Measurements from ENCODE around the gene NCAPD2. TPM values are rescaled to one million over a fixed set of nuclear protein-coding genes. Genes with fewer than 3 reads are reported as not detected.
A peak's percentile ranks its signal among the peaks of the same experiment; 100 is the strongest.

Gene NCAPD2
- total RNA-seq, 2 donors from 2014 or later = 86.7 to 99.0 TPM

- Histone ChIP-seq H3K4me1 (replicated peaks) (peaks cover 11% of the 10 kb centered on the region), H3K4me3 (no peak overlapping the region), H3K9me3 (no peaks in the 10 kb centered on the region), H3K36me3 (peaks cover 0 to 6% of the 10 kb centered on the region in 2 donors), H3K27me3 (replicated peaks; ENCODE audit: insufficient read depth) (no peaks in the 10 kb centered on the region), H3K27ac (no peak overlapping the region)
- no peak for DNase-seq (ENCODE audit: low spot score)
- WGBS = 91% methylated on average over 12 of the region's 12 CpGs
- intact Hi-C loops (cut with DNase I) = no loop called here
- no peak for TF ChIP-seq POLR2AphosphoS5 (IDR thresholded peaks at IDR 0.05)
- TF ChIP-seq, protein P1, sequence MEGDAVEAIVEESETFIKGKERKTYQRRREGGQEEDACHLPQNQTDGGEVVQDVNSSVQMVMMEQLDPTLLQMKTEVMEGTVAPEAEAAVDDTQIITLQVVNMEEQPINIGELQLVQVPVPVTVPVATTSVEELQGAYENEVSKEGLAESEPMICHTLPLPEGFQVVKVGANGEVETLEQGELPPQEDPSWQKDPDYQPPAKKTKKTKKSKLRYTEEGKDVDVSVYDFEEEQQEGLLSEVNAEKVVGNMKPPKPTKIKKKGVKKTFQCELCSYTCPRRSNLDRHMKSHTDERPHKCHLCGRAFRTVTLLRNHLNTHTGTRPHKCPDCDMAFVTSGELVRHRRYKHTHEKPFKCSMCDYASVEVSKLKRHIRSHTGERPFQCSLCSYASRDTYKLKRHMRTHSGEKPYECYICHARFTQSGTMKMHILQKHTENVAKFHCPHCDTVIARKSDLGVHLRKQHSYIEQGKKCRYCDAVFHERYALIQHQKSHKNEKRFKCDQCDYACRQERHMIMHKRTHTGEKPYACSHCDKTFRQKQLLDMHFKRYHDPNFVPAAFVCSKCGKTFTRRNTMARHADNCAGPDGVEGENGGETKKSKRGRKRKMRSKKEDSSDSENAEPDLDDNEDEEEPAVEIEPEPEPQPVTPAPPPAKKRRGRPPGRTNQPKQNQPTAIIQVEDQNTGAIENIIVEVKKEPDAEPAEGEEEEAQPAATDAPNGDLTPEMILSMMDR (IDR thresholded peaks at IDR 0.05) = no peak
- TF ChIP-seq POLR2A (IDR thresholded peaks at IDR 0.05) = no peak
Measured at GRCh38 chr12:6457220-6457945, 36.5 kb upstream of the NCAPD2 start.

- H3K36me3 ChIP-seq = peaks cover 0 to 15% of the 10 kb centered on the region in 2 donors
- TF ChIP-seq POLR2A (IDR thresholded peaks at IDR 0.05) = no peak
- TF ChIP-seq, protein P1 (IDR thresholded peaks at IDR 0.05) = no peak
- TF ChIP-seq POLR2AphosphoS5 (IDR thresholded peaks at IDR 0.05) = no peak
- H3K9me3 ChIP-seq = no peaks in the 10 kb centered on the region
- H3K4me3 ChIP-seq = no peak overlapping the region
- H3K27me3 ChIP-seq (replicated peaks; ENCODE audit: insufficient read depth) = no peaks in the 10 kb centered on the region
- no peak overlapping the region for H3K27ac ChIP-seq
- 90% methylated on average over 14 of the region's 14 CpGs for WGBS
- intact Hi-C loops (cut with DNase I) = no loop called here
- DNase-seq (ENCODE audit: low spot score) = no peak
- H3K4me1 ChIP-seq (replicated peaks) = peaks cover under 1% of the 10 kb centered on the region
Measured at GRCh38 chr12:6458281-6459003, 35.5 kb upstream of the NCAPD2 start.

DNA sequence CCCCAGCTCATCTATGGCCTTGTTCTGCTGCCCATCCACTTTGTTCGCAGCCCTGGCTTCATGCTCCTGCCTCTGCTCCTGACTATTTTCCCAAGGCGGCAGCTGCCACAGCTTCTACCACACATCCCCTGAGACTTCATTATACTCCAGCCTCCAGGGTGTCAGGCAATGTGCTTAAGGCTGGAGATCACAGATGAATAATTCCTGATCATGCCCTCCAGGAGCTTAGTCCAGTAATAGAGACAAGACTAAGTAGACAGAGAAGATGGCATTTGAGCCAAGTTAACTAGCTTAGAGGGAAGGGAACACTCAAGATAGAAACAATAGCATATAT, 34.9 kb upstream of the NCAPD2 start:
- no peak for DNase-seq (ENCODE audit: low spot score)
- H3K36me3 ChIP-seq = peaks cover 0 to 18% of the 10 kb centered on the region in 2 donors
- no peak for TF ChIP-seq POLR2A (IDR thresholded peaks at IDR 0.05)
- H3K9me3 ChIP-seq = no peaks in the 10 kb centered on the region
- H3K4me3 ChIP-seq = no peak overlapping the region
- intact Hi-C loops (cut with DNase I) = no loop called here
- no peaks in the 10 kb centered on the region for H3K4me1 ChIP-seq (replicated peaks)
- WGBS = 100% methylated on average over 2 of the region's 2 CpGs
- H3K27ac ChIP-seq = no peak overlapping the region
- no peaks in the 10 kb centered on the region for H3K27me3 ChIP-seq (replicated peaks; ENCODE audit: insufficient read depth)

DNA sequence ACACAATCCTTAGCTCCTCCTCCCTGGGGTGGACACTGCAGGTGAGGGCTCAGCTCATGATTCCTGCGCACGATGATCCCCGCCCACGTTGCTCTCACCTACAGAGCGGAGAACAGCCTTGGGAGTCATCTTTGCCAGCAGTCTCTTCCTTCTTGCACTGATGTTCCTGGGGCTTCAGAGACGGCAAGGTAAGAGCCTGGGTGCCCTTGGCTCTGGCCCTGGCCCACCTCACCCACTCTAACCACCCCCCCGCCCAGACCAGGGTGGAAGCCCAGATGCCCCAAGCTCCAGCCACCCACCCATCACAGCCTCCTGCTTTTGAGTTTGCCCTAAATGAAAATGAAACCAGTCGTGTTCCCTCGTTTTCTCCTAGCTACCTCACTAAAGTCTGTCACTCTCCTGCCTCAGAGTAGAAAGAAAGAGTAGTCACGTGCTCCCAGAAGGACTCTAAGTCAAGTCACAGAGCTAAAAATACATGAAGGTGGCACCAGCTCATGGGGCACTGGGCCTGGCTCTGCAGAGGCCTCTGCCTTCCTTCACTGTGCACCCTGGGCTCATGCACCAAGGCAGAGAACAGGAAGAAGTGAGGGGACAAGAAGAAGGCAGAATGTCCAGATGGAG, 33.0 kb upstream of the NCAPD2 start:
- Histone ChIP-seq H3K4me1 (replicated peaks) (no peaks in the 10 kb centered on the region), H3K36me3 (peaks cover 0 to 18% of the 10 kb centered on the region in 2 donors), H3K27me3 (replicated peaks; ENCODE audit: insufficient read depth) (no peaks in the 10 kb centered on the region), H3K9me3 (no peaks in the 10 kb centered on the region), H3K4me3 (no peak overlapping the region), H3K27ac (peak overlapping the region in 1 of 2 donors; percentile 10)
- no peak for DNase-seq (ENCODE audit: low spot score)
- TF ChIP-seq, protein P1 (IDR thresholded peaks at IDR 0.05) = no peak
- TF ChIP-seq POLR2A (IDR thresholded peaks at IDR 0.05) (no peak), POLR2AphosphoS5 (IDR thresholded peaks at IDR 0.05) (no peak)
- intact Hi-C loops (cut with DNase I) = no loop called here
- 77% methylated on average over 10 of the region's 10 CpGs for WGBS

GRCh38 chr12:6461401-6462233, 32.3 kb upstream of the NCAPD2 start:
- Histone ChIP-seq H3K4me1 (replicated peaks) (no peaks in the 10 kb centered on the region), H3K9me3 (no peaks in the 10 kb centered on the region), H3K27ac (peak overlapping the region in 1 of 2 donors; percentile 10), H3K27me3 (replicated peaks; ENCODE audit: insufficient read depth) (no peaks in the 10 kb centered on the region), H3K36me3 (peaks cover 0 to 18% of the 10 kb centered on the region in 2 donors), H3K4me3 (no peak overlapping the region)
- peak; percentile 24 for DNase-seq (ENCODE audit: low spot score)
- 75% methylated on average over 15 of the region's 15 CpGs for WGBS
- TF ChIP-seq POLR2AphosphoS5 (IDR thresholded peaks at IDR 0.05) = no peak
- no peak for TF ChIP-seq POLR2A (IDR thresholded peaks at IDR 0.05)
- TF ChIP-seq, protein P1 (IDR thresholded peaks at IDR 0.05) = no peak
- intact Hi-C loops (cut with DNase I) = loop anchor here (2.0 kb wide), 1 partner anchor 135 kb away; no protein-coding TSS in a partner anchor
